Hepatocyte (in vitro differentiated cells): Measurements from ENCODE around the gene SPTLC1.

Experiments used
- CTCF ChIP-seq: fragments of 200-600 bp; sonication (generic); IDR thresholded peaks from 2 replicates; pipeline ENCODE4 v1.5.1; 2016; ENCODE audit warnings: antibody characterized with exemption, mild to moderate bottlenecking; ENCODE audit not compliant: poor library complexity
- EZH2 ChIP-seq: fragments of 200-600 bp; sonication (generic); IDR thresholded peaks from 2 replicates; pipeline ENCODE4 v1.6.1; 2016; ENCODE audit warnings: antibody characterized with exemption, mild to moderate bottlenecking, borderline replicate concordance

GRCh38 chr9:92036411-92036746 is 78.8 kb downstream of the SPTLC1 start:
- TF ChIP-seq CTCF, result no peak
- no peak for TF ChIP-seq EZH2
